HT1080 (cell line): ENCODE data around the gene FBXO24. TPM values are rescaled to one million over a fixed set of nuclear protein-coding genes. Genes with fewer than 3 reads are reported as not detected.

Source experiments
- DNase-seq: peaks from one replicate; pipeline ENCODE4 v3.0.0-alpha.2; 2015; ENCODE audit warnings: low read depth
- total RNA-seq: library from RNA; depleted of rRNA; stranded (reverse); fragments of >200 nt; shearing (Covaris generic); gene quantifications from 2 replicates; pipeline ENCODE4 v1.2.3, GENCODE V29; 2014

FBXO24 gene
- total RNA-seq, 1 experiment from 2014 or later = not detected

GRCh38 chr7:100573691-100574361 lies 12.3 kb upstream of the FBXO24 start, which contains the start of gene SAP25:
TSS of gene SAP25 (minus strand) at chr7:100573900. CDS start at chr7:100573742, 158 bp downstream.
- DNase-seq = no peak

DNA sequence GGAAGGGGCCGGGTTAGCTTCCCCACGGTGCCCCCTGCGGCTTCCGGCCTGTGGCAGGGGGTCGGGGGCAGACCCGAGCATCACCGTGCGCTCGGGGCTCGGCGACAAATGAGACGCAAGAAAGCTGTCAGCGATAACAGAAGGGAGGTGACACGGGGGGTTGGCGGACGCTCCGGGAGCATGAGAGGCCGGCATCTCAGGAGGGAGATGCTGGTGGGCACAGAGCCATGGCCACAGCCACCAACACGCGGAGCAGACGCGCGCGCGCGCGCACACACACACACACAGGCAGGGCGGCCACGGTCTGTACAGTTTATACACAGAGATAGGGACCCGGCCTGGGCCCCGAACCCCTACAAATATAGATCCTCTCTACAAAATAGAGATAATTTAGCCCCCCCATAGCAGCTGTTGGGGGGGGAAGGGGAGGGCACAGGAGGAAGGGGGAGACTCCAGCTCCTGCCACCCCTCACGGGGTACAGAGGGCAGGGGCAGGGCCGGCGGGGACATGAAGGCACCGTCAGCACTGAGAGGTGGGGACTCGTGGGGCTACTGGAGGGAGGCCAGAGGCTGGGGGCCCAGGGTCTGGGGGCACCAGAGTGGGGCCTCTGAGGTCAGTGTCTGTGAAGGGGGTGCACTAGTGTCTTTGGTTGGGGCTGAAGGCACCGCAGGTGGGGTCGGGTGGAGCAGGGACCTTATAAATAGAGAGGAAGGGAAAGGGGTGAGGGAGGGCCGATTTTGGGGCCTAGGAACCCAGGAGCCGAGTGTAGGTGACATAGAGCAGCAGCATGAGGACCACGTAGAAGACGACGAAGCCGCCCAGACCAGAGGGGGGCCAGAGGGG lies 11.5 kb upstream of the FBXO24 start:
- no peak for DNase-seq

DNA sequence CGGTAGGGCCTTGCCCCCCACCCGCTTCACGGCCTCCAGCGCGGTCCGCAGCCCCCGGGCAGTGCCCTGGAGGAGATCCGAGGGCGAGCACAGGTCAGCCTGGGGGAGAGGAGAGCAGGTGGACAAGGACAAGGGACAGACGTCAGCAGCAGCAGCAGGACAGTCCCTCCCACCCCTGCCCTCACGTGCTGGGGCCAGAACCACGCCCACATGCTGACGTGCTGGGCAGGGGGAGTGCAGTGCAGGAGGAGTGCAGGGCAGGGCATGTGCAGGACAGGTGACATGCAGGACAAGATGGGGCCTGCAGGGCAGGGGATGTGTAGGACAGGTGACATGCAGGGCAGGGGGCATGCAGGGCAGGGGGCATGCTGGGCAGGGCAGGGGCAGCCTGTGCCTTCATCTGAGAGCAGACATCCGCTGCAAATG lies 10.9 kb upstream of the FBXO24 start:
- DNase-seq = no peak

DNA sequence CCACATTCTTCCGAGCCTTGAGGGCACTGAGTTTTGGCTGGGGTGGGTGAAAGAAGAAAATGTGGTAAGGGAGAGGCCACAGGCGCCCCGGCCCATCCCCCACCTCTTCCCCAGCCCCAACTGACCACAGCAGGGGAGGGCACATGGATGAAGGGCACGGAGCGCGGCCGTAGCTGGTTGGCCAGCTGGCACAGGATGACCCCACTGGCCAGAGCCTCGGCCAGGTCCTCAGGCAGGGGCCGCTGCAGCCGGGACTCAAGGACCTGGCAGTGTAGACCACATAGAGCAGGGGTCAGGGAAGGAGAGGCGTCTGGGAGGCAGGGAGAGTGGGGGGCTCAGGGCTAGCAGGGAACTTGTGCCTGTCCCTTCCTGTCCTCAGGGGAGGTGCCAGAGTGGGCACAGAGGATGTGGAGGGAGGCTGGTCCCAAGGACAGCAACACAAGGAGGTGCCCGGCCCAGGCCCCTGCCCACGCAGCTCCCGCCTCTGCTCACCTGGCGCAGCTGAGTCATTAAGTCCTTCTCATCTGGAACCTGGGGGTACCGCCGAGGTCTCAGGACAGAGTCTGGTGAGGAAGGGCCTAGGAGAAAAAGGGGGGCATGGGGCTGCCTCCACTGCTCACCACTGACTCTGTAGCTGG lies 10.3 kb upstream of the FBXO24 start:
- DNase-seq = no peak

- DNase-seq = no peak
Observed at GRCh38 chr7:100576384-100576993, 9.6 kb upstream of the FBXO24 start.

DNA sequence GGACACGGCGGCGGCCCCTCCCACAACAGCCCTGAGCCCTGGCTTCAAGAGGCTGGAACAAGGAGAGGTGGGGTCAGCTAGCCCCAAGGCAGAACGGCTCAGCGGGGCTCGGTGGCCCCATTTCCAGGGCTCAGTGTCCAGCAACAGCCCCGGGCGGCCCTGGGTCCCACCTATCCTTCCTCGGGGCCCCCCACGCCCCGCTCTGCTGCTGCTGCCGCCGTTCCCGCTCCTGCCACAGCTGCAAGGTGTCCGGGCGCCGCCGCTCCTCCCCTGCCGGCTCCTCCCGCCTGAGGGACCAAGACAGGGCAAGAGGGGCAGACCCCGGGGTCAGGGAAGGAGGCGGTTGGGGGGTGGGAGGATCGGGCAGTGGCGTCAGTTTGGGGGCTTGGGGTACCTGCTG lies 9.0 kb upstream of the FBXO24 start:
- no peak for DNase-seq

- no peak for DNase-seq
Observed at GRCh38 chr7:100577507-100577906, 8.6 kb upstream of the FBXO24 start.

GRCh38 chr7:100578246-100579183 lies 7.6 kb upstream of the FBXO24 start:
- no peak for DNase-seq

- no peak for DNase-seq
Observed at GRCh38 chr7:100580466-100581283, 5.5 kb upstream of the FBXO24 start.

DNA sequence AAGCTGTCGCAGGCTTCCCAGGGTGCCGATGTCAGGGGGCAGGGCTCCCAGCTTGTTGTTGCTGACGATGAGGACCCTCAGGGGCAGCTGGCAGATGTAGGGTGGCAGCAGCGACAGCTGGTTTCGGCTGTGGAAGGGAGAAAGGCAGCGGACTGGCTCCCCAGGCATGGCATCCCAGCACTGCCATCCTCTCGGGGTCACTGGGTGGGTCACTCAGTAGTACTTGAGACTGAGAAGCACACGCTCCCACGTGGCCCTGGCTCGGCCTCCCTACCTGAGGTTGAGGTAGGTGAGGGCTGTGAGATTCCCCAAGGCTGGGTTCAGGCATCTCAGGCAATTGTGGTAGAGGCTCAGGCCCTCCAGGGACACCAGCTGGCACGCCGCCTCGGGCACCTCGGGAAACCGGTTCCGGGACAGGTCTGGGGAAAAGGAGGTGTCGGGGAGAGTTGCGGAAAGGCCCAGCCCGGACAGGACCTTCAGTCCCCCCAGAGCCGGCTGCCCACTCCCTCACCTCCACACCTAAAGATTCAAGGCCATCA lies 4.0 kb upstream of the FBXO24 start:
- DNase-seq = no peak

DNA sequence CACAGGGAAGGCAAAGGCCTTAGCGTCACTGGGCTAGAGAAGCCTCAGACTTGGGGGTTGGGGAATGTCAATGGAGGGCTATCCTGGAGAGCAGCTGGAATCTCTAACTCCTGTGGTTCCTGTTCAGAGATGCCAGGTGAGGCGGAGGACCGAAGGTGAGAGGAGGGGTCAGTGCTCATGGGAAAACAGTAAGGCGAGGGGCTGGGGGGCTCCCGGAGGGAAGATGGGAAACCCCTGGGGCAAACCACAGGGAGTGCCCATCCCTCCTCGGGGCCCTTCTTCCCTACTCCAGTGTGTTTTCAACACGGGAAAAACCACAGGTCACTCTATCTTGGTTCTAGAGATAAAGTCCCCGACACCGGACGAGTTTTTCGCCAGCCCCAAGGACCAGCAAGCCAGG lies 3.5 kb upstream of the FBXO24 start:
- no peak for DNase-seq

DNA sequence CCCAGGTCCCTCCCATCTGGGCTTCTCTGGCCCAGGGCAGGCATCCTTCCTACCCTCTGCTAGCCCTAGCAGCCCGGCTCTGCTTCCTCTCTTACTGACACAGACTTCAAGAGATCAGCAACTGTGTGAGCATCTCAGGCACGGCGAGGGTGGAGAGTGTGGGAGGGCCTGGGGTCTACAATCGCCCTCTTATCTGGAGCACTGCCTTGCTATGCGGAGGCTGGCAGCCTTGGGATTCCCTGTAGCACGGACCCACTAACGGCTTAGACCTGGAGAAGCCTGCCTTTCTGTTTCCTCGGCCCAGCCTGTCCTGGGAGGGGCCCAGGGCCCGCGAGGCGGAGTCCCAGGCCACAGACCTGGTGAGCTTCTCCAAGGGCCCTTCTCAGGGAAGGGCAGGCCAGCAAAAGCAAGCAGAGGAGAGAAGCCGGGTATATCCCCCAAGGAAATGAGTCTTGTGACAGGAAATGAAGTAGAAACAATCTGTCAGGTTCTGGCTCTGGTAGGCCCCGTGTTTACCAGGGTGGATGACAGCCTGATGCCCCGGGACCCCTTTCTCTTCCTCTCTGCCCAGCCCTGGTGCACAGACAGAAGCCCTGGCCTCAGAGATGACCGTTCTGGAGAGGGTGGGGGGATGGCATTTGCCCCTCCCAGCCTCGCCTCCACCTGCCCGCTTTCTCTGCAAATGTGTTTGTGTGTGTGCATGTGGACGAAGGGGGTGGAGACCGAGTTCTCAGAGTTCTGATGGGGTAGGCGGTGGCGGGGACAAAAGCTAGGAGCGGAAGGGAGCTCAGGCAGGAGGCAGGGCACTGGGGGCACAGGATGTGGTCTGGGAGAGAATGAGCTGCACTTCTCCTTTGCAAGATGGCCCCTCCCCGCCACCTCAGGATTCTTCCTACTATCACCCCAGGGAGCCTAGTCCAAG lies 2.7 kb upstream of the FBXO24 start:
- peak; percentile 93 for DNase-seq

GRCh38 chr7:100584054-100584682 lies 2.0 kb upstream of the FBXO24 start:
- peak; percentile 27 for DNase-seq

- peak; percentile 72 for DNase-seq
Observed at GRCh38 chr7:100584683-100585510, 1.2 kb upstream of the FBXO24 start.

DNA sequence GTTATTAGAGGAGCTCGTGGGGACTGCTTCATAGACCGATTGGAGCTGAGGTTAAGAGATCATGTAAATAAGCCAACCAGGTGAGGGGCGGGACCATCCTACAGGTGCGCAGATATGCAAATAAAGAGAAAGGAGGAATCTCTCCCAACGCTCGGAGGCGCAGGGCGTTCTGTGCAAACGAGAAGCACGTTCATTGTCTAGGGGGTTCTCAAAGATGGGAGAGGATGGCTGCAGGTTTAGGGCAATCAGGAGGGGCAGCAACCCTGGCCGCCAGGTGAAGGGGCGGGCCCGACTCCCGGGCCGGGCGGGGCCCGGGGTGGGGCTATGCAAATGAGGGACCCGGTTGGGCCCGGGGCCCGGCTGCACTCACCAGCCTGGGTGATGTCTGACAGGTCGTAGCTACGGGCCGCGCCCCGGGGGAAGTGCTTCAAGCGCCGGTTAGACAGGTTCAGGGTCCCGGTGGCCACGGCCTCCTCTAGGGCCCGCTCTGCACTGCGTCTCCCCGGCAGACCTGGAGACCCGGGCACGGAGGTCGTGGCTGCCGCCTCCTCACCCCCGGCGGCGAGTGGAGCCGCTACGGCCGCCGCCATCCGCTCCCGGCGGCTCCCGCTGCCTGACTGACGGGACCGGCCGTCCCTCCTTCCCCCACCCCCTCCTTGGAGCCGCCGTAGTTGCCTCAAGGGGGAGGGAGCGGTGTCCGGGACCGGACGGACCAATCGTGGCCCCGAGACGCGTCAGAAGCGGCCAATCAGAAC lies 440 bp upstream of the FBXO24 start, which contains the start of gene LRCH4:
Gene LRCH4 (minus strand): TSS at position 619 of the 755 bp plus-strand sequence. CDS start 29 bp downstream, at position 590.
- DNase-seq = no peak

- DNase-seq = peak; percentile 34
Observed at GRCh38 chr7:100588438-100588837, 2.3 kb downstream of the FBXO24 start.
